GM21367 (cell line): ENCODE results near the gene CDX1.

Experiments used
- ATAC-seq: cut with Tn5 transposase; IDR thresholded peaks from one replicate; pipeline ENCODE4 v1.9.1; 2021; ENCODE audit not compliant: unreplicated experiment

CDX1 gene

DNA sequence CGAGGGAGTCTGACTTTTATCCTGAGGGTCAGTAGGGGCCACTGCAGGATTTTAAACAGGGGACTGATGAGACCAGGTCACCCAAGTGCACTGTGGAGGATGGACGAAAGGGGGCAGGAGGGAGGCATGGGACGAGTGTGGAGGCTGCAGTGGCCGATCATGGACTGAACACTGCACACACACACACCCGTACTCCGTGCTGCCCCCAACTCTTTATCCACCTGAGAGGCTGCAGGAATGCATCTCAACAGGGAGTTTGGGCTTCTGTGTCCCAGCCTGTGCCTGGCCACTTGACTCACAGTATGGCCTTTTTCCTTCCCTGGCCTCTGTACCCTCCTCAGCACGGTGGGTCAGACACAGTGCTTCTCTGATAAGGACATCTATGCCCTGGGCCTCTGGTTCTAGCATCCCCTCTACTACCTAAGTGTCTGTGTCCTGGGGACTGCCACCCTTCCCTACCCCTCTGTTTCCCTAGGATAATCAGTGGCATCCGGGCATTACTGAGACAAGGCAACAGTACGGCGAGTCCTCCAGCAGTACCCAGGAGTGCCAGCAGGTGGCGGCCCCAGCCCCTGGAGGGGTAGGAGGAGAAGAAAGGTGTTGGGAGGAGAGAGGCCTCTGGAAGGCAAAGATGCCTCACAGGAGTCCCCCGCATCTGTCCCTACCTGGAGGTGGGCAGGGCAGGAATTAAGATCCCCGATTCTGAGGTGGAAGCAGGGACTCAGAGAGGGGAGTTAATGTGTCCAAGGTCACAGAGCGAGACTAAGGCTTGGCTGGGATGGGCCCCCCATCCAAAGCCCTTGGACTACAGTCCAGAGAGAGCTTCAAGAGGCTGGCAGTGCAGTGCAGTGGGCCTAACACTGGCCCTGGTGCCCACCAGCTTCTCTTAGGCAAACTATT, 5.1 kb upstream of the CDX1 start:
- ATAC-seq = peak; percentile 60

DNA sequence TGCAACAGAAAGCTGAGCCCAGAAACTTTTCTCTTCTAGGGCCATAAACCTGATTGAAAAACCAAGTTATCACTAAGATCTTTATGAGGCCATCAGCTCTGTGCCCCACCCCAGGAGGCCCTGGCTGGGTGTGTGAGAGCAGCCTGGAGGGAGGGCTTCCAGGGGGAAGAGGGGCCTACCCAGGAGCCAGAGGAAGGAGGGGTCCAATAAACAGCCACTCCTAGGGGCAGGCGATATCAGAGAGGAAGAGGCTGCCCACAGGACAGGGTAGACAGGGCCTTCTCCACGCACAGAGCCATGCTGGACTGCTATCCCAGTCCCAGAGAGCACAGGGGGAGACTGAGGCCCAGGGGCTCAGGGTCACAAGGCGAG, 4.5 kb upstream of the CDX1 start:
- no peak for ATAC-seq

DNA sequence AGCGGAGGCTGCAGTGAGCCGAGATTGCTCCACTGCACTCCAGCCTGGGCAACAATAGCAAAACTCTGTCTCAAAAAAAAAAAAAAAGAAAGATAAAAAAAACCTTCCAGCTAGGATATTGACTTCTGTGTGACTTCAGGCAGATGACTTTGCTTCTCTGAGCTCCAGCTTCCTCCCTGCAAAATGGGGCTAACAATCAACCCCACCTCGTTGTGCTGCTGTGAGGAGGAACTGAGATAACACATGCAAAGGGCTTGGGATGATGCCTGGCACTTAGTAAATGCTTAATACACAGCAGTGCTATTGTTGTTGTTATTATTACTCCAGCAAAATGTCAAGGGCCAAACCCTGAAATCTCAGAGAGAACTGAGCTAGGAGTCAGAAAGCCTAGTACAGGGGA, 3.5 kb upstream of the CDX1 start:
- ATAC-seq = no peak

DNA sequence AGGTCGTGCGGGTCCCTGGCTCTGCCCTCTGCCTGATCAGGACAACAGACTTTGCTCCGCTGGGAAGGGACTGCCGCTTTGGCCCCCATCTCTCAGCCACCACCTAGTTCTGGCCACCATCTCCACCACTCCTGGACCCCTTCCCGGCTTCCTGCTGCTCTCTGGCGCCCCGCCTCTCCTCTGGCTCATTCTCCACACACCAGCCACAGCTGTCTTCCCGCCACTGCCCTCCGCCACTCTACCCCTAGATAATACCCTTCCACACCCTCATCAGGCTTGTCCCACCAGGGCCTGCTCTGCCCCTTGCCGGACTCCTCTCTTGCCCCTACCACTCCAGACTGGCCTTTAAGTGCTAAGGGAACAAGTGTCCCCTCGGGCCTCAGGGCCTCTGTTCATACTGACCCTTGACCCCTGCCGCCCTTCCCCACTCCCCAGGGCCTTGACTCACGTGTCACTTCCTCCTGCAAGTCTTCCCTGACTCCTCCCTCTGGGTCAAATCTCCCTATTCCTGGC, 3.0 kb upstream of the CDX1 start:
- no peak for ATAC-seq

DNA sequence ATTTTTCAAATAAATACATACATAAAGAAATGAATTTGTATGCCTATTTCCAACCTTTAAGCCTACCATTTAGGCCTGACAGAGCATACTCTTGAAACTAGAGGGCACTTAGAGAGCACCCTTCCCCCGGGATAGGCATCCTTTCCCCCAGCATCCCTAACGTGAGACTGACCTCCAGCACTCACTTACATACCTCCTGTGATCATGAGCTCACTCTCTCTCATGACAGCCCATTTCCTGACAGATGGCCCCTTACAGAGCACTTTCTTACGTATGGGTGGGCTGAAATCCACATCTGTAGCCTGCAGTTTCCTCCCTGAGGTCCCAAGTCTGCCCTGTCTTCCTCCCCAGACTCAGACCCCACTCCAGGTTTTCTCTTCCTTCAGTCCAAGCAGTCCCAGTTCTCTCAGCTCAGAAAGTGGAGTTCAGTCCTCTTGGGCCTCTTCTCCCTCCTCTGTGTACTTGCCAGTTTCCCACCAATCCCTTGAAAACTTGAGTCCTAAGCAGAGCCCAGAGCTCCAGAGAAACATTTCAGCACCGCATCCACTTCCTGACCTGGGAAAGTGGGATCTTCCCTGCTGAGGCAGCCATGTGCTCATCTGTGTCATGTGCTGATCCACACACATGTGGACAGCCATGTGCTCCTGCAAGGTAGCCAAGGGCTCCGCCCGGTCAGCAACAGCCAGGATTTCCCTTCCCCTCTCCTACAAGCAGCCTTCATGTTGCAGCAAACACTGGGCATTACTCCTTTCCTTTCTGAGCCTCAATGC, 2.2 kb upstream of the CDX1 start:
- ATAC-seq = no peak

DNA sequence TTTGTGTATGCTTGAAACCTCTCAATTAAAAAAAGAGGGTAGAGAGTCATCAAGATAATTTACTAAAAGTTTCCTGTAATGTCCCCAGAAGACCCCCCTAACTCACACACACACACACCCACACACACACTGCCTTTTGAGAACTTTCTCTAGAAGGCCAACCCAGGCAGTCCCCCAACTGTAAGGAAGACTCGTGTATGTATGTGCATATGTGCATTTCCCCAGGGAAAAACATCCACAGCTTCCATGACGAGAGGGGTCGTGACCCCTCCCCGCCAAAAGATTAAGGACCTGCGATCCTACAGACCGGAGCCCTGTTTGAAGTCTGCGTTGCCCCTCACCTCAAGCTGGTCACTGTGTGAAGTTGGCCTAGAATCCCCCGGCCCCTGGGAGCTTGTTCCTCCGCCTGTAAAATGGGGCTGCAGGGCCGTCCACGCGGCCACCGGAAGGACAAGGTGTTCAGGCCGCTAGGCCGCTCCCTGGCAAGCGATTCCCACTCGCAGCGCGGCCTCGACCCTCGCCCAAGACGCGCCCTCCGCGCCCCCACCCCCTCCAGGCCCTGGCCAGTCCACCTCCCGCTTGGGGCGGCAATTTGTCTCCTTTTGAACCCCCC, 435 bp upstream of the CDX1 start:
- no peak for ATAC-seq

DNA sequence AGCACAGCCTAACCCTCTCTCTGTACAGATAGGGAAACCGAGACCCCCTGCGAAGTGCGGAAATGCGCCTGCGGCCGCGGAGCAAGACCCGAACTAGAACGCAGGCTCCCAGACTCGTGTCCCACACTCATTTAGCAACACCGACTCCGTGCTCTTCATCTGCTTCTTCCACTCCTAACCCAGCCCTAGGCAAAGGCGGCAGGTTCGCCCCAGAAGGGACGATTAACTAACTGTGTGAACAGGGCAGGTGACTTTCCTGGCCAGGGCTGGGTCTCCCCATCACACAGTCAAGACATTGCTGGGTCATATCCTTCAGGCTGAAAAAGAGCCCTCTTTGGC, 903 bp downstream of the CDX1 start:
- no peak for ATAC-seq

DNA sequence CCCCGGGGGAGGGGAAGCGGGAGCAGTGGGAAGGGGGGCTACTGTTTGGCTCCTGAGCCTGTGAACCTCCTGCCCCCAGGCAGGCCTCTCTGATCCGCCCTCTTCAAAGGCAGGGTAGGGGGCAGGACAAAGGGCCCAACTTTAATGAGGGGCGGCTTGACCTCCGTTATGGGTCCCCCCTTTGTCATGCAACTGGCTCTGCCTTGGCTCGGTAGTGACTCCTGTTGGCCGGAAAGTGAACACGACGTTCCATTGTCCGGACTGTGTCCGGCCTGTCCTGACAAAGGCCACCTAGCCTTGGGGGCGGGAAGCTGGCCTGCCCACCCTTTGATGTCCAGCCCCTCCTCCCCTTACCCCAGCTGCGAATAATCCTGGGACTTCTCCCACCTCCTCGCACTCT, 1.3 kb downstream of the CDX1 start:
- ATAC-seq = no peak

DNA sequence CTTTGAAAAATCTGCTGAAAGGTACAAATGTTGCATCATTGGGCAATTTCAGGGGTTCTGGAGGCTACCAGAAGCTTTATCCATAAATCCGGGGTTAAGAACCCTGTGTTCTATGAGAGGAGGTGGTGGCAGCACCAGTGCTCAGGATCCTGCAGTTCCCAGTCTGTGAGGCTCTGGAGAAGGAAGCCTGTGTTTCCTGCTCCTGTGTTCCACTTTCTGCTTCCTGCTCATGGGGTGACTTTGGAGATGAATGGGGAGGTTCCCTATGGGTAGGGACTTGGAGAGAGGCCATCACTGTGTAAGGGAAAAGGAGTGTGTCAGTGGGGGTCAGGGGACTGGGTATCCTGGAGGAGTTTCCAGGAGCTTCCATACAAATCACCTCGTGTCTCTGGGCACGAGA, 2.3 kb downstream of the CDX1 start:
- ATAC-seq = no peak

DNA sequence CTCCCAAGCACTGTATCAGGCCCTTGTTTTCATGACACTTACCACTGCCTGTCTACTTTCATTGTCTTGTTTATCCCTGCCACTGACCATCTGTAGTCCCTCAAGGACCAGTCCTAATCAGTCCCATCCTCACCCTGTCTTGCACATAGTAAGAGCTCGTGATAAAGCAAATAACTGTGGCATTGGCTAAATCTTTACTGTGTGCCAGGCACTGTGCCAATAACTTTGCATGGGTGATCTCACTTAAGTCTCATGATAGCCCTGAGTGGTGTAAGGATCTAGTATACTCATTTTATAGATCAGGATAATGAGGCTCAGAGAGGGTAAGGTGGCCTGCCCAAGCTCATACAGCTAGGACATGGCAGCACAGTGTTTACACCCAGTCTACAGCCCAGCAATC, 5.6 kb downstream of the CDX1 start:
- ATAC-seq = no peak

DNA sequence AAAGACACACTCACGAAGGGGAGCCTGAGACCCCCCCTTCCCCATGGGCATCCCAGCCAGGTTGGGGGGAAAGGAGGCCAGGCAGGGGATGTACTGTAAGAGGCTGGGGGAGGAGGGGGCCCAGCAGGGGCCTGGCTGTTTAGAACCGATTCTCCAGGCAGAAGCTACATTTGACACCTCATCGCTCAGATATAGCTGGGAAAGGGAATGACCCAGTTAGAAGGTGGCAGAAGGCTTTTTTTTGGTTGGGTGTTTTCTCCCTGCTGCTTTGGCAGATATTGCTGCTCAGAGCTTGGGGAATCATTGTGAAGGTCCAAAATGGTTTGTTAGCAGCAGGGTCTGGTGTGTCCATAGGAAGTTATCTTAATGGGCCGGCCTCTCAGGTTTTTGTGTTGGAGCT, 6.0 kb downstream of the CDX1 start:
- no peak for ATAC-seq

DNA sequence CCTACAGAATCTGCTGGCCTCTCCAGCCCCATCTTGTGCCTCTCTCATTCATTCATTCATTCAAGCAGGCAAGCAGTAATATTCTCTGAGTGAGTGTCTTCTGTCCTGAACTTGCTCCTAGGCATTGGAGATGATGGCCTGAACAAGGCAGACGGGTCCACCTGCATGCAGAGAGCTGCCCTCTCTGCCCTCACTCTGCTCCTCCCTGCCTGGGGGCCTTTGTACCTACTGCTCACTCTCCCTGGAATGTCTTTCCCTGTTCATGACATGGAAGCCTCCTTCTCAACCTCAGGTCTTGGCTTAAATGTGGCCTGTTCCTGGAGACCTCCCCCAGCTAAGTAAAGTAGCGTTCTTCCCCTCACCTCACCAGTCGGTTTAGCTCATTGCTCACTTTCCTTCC, 6.6 kb downstream of the CDX1 start:
- no peak for ATAC-seq

DNA sequence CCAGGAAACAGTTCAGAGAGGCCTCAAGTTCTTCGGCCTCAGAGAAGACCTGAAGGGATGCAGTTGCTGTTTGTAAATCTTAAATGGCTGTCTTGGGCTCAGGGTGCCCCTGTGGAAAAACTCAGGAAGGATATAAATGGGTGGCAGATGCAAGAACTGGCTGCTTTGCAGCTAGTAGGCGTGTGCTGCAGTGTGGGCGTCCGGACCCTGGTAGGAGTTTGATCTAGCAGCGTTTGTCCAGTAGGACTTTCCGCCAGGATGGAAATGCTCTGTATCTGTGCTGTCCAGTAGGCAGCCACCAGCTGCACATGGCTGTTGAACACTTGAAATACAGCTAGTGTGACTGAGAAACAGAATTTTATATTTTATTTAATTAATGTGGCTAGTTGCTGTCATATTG, 7.7 kb downstream of the CDX1 start:
- no peak for ATAC-seq

DNA sequence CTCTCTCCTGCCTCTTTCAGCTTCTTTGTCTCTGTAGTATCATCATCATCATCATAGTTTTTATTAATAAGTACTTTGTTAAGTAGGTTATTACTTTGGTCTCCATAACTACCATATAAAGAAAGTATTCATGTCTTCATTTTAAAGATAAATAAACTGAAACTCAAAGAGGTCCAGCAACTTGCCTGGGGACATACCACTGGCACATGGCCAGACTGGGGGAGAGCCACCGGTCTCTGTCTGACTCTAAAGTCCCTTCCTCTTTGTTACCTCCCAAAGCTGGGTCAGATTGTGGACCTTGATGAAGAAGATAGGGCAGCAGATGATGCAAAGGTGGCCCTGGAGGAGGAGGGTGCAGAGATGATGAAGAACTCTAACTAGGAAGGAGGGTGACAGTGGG, 8.5 kb downstream of the CDX1 start:
- ATAC-seq = no peak

DNA sequence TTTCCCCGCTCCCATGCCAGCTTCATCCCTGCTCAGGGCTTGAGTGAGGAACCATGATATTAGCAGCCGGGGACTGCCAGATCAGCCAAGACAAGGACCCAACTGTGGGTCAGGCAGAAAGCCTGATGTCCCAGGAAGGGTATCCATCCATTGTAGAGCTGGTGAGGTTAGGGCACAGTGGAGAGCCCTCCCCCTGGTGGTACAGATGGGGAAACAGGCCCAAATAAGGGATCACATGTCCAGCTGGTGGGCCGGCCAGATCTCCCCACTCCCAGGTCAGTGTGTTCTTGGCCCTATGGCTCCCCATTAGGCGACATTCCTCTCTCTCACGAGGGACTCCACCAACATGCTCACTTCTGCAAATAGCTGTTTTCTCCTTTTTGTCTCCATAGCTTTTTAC, 9.0 kb downstream of the CDX1 start:
- no peak for ATAC-seq

DNA sequence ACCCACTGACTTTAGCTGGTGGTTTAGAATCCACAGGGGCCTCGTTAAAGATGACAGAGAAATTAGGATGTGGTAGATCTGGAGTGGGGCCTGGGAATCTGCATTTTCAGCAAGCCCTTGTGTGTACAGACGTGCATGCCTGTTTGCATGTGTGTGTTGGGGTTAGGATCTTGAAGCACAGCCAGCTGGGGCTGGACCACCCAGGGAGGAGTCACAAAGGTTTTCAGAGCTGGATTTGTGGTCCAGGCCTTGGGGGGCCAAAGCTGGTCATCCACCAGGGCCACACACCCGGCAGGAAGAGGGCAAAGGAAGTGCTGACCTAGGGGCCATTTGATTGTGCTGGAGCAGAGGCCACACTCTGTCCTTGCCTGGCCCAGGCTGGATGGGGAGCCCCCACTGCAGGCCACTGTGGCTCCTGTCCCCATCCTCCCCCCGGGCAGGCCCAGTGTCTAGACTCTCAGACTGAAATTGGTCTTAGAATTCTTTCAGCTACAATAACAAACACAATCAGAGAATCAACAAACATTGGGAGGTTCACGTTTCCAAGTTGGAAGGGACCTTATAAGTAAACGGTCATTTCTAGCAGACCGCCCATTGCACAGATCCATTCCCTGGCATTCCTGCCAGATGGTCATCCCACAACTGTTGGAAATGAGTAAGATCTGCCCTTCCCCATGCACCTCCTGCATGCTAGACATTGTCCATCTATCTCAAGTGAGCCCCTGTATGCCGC, 10.3 kb downstream of the CDX1 start:
- ATAC-seq = no peak

DNA sequence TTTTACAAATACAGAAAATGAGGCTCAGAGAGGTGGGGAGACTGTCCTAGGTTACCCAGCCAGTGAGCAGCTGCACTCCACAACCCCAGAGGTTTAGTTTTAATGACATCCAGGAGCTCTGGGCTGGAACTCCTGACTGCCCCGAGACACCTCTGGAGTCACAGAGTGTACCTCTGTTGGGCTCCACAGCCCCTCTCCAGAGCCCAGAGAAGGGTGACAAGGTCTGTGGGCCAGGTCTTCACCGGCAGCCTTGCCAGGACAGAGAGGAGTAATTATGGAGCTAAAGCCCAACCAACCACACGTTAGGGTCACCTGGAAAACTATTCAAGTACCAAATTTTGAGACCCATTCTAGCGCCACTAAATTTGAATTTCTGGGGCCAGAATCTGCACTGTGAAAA, 11.1 kb downstream of the CDX1 start:
- no peak for ATAC-seq

DNA sequence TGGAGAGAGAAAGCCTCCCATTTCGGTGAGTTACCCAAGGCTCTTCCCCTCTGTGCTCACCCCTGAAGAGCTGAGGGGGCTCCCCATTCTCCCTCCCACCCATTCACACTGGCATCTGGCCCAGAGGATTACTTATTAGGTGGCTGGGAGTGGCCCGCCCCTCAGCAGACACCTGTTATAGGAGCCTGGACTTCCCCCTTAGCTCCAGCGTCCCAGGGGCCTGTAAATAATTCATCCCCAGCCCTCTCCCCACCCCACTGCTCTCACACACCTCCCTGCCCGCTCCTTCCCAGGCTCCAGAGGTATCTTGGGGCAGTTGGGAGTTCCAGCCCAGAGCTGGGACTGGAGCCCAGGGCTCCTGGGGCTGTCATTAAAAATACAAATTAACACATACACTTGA, 11.7 kb downstream of the CDX1 start:
- ATAC-seq = no peak

DNA sequence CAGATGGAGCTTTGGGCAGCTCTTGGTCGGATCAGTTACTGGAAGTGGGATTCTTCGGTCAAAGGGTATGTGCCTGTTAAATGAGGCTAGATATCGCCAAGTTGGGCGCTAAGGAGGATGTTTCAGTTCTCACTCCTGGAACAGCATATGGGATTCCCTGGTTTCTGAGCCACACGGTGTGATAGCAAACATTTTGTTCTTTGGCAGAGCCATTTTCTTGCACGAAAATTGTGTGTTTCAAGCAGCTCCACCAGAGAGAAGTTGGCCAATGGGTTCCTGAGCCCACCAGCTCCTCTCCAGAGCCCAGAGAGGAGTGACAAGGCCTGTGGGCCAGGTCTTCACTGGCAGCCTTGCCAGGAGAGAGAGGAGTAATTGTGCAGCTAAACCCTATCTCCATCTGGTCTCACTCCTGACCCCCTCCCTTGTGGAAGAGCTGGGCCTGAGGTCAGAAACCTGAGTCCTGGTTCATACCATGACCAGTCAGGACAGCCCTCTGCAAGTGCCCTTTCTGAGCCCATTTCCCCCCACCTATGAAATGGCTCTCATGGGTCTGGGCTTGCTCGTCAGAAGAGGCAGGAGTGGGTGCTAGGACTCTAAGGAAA, 12.5 kb downstream of the CDX1 start:
- no peak for ATAC-seq

DNA sequence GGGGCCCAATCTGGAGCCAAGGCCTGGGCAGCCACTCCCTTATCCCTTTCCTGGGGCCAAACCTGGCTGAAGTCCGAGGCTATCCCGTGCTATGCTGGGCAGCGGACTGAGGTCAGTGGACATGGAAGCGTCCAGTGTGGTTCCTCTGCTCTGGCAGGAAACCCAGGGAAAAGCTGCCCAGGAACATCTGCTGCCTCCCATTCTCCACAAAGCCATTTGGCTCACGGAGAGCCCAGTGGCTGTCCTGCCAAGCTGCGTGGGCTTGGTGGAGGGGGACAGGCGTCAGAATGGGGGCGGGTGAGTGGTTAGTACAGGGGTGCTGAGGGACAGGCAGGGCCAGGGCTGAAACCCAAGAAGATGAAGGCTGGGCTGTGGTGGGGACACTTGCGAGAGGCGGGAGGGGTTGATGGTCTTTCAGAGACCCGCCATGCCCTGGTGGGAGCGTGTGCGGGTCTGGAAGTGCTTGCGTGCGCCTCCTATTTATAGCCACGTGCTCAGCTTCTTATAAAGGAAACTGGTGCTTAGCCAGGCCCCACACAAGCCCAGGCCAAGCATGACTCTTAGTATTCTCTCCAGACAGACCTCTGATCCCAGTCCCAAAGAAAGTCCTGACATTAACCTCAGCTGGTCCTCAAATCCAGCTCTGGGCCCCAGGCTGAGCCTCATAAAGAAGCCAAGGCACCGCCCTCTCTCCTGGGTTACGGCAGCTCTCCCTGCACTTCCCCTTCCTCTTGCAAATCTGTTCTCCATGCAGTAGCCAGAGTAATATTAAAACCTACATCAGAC, 13.9 kb downstream of the CDX1 start:
- no peak for ATAC-seq
